Mesendoderm (in vitro differentiated cells): Measurements from ENCODE around the gene NKX1-2.
A peak's percentile ranks its signal among the peaks of the same experiment; 100 is the strongest.

Experiments
- DNase-seq: peaks from one replicate; pipeline ENCODE4 v3.0.0; 2013
- H2AK5ac ChIP-seq: 2 replicates; pipeline ENCODE4 v1.6.1; 2013; ENCODE audit warnings: low read length, inconsistent platforms
- H2BK120ac ChIP-seq: 2 replicates; pipeline ENCODE4 v1.6.1; 2013; ENCODE audit warnings: low read depth, mild to moderate bottlenecking, low read length, moderate library complexity, mixed read lengths
- H2BK15ac ChIP-seq: replicated peaks from 2 replicates; pipeline ENCODE4 v1.6.1; 2013; ENCODE audit warnings: low read depth, mild to moderate bottlenecking, moderate library complexity
- H2BK5ac ChIP-seq: 2 replicates; pipeline ENCODE4 v1.6.1; 2013; ENCODE audit warnings: low read length, inconsistent platforms
- H3K18ac ChIP-seq: 2 replicates; pipeline ENCODE4 v1.6.1; 2013; ENCODE audit warnings: mild to moderate bottlenecking, low read length, mixed read lengths
- H3K23ac ChIP-seq: one replicate; pipeline ENCODE4 v1.6.1; 2013; ENCODE audit warnings: low read length
- H3K27ac ChIP-seq: 2 replicates; pipeline ENCODE4 v1.5.1; 2013; ENCODE audit warnings: low read depth, mild to moderate bottlenecking, inconsistent platforms, low read length, moderate library complexity
- H3K27me3 ChIP-seq: 2 replicates; pipeline ENCODE4 v1.6.1; 2013; ENCODE audit warnings: low read length, control low read depth, mild to moderate bottlenecking, inconsistent platforms; ENCODE audit not compliant: insufficient read depth, poor library complexity
- H3K36me3 ChIP-seq: 2 replicates; pipeline ENCODE4 v1.6.1; 2013; ENCODE audit warnings: low read length, inconsistent platforms; ENCODE audit not compliant: control insufficient read depth, insufficient read depth
- H3K4ac ChIP-seq: one replicate; pipeline ENCODE4 v1.6.1; 2013; ENCODE audit warnings: low read depth, mild to moderate bottlenecking, low read length, moderate library complexity
- H3K4me1 ChIP-seq: 2 replicates; pipeline ENCODE4 v1.6.1; 2013; ENCODE audit warnings: low read depth, low read length, inconsistent platforms; ENCODE audit not compliant: control insufficient read depth
- H3K4me2 ChIP-seq: 2 replicates; pipeline ENCODE4 v1.6.1; 2013; ENCODE audit warnings: low read length
- H3K4me3 ChIP-seq: 2 replicates; pipeline ENCODE4 v1.5.1; 2013; ENCODE audit warnings: mild to moderate bottlenecking, low read length
- H3K56ac ChIP-seq: one replicate; pipeline ENCODE4 v1.6.1; 2013; ENCODE audit warnings: low read length
- H3K79me1 ChIP-seq: 2 replicates; pipeline ENCODE4 v1.6.1; 2013; ENCODE audit warnings: low read length, inconsistent platforms
- H3K79me2 ChIP-seq: 2 replicates; pipeline ENCODE4 v1.6.1; 2013; ENCODE audit warnings: mild to moderate bottlenecking, low read length; ENCODE audit not compliant: control insufficient read depth, insufficient read depth
- H3K9ac ChIP-seq: 2 replicates; pipeline ENCODE4 v1.6.1; 2013; ENCODE audit warnings: low read length, inconsistent platforms
- H4K5ac ChIP-seq: one replicate; pipeline ENCODE4 v1.6.1; 2013; ENCODE audit warnings: low read length
- H4K8ac ChIP-seq: one replicate; pipeline ENCODE4 v1.6.1; 2013; ENCODE audit warnings: low read depth, mild to moderate bottlenecking, control low read depth, low read length, moderate library complexity
- WGBS: extraction: QIAGEN DNeasy Blood & Tissue Kit; methylation state at CpG from one replicate; pipeline ENCODE4 v1.1.7; 2013; ENCODE audit warnings: low lambda C conversion rate, missing lambda C conversion rate; ENCODE audit not compliant: insufficient coverage; ENCODE audit errors: extremely low coverage; 5-methylcytosine and 5-hydroxymethylcytosine counted together

The NKX1-2 gene

DNA sequence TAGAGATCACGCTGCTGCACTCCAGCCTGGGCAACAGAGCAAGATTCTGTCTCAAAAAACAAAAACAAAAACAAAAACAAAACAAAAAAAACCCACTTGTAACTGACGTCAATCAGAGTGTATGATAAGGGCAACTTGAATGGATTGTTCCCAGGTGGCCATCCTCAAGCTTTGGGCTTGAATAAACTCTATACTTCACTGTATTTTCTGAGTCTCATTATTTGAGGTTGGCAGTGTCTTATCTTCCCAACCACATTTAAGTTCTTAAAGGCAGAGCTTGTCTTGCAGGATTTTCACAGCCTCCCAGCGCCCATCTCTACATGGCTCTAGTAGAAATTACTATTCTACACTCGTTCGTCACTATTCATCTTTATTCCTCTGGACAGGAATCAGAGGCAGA is 26.0 kb downstream of the NKX1-2 start:
- Histone ChIP-seq H4K5ac (no peak overlapping the region), H3K36me3 (no peaks in the 10 kb centered on the region), H2BK5ac (no peak overlapping the region), H3K4ac (no peak overlapping the region), H4K8ac (no peak overlapping the region), H3K79me1 (no peaks in the 10 kb centered on the region), H3K4me2 (no peak overlapping the region), H3K27ac (no peak overlapping the region), H3K4me1 (no peaks in the 10 kb centered on the region), H3K56ac (no peak overlapping the region), H2AK5ac (no peak overlapping the region), H3K79me2 (no peaks in the 10 kb centered on the region), H3K9ac (no peak overlapping the region), H3K27me3 (no peaks in the 10 kb centered on the region), H2BK15ac (no peak overlapping the region), H3K18ac (no peak overlapping the region), H3K4me3 (no peak overlapping the region), H3K23ac (no peak overlapping the region), H2BK120ac (no peak overlapping the region)
- no peak for DNase-seq
- no CpG with 5 or more reads among the region's 5 CpGs for WGBS

GRCh38 chr10:124422742-124423141 is 27.1 kb downstream of the NKX1-2 start:
- no CpG with 5 or more reads among the region's 12 CpGs for WGBS
- no peaks in the 10 kb centered on the region for H3K27me3 ChIP-seq
- H3K4me2 ChIP-seq: no peak overlapping the region
- H4K5ac ChIP-seq: no peak overlapping the region
- no peak overlapping the region for H2BK120ac ChIP-seq
- no peak overlapping the region for H2BK15ac ChIP-seq
- H3K56ac ChIP-seq: no peak overlapping the region
- H3K4me3 ChIP-seq: no peak overlapping the region
- H3K9ac ChIP-seq: no peak overlapping the region
- H3K79me1 ChIP-seq: no peaks in the 10 kb centered on the region
- H2BK5ac ChIP-seq: no peak overlapping the region
- no peaks in the 10 kb centered on the region for H3K4me1 ChIP-seq
- H3K79me2 ChIP-seq: peaks cover 3% of the 10 kb centered on the region
- no peak overlapping the region for H3K23ac ChIP-seq
- no peak overlapping the region for H3K27ac ChIP-seq
- H2AK5ac ChIP-seq: no peak overlapping the region
- no peak overlapping the region for H3K18ac ChIP-seq
- H3K4ac ChIP-seq: no peak overlapping the region
- no peak for DNase-seq
- no peaks in the 10 kb centered on the region for H3K36me3 ChIP-seq
- no peak overlapping the region for H4K8ac ChIP-seq

GRCh38 chr10:124420254-124420653 is 29.6 kb downstream of the NKX1-2 start:
- Histone ChIP-seq H4K5ac (no peak overlapping the region), H2BK120ac (no peak overlapping the region), H3K4me1 (peaks cover 4% of the 10 kb centered on the region), H3K27me3 (no peaks in the 10 kb centered on the region), H3K4ac (no peak overlapping the region), H3K4me3 (no peak overlapping the region), H3K27ac (no peak overlapping the region), H2BK5ac (no peak overlapping the region), H3K56ac (no peak overlapping the region), H3K18ac (no peak overlapping the region), H3K79me2 (peaks cover 17% of the 10 kb centered on the region), H3K9ac (no peak overlapping the region), H3K79me1 (no peaks in the 10 kb centered on the region), H2AK5ac (no peak overlapping the region), H2BK15ac (no peak overlapping the region), H3K36me3 (no peaks in the 10 kb centered on the region), H4K8ac (no peak overlapping the region), H3K23ac (no peak overlapping the region), H3K4me2 (no peak overlapping the region)
- no peak for DNase-seq
- no CpG with 5 or more reads among the region's 1 CpG for WGBS

DNA sequence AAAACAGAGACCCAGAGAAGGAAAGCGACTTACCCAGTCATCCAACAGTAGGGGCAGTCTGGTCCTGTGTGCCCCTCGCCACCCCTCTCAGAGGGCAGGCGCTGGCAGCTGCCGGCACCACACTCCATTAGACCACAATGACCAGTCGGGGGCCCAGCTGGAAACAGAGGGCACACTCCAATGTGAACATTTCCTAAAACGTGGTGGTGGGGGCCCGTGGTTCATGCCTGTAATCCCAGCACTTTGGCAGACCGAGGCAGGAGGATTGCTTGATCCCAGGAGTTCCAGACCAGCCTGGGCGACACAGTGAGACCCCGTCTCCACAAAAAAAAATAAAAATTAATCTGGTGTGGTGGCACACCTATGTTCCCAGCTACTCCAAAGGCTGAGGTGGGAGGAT is 30.2 kb downstream of the NKX1-2 start:
- no peak overlapping the region for H2BK120ac ChIP-seq
- no peak overlapping the region for H3K4me3 ChIP-seq
- no peak overlapping the region for H3K4ac ChIP-seq
- no peak for DNase-seq
- peaks cover 2% of the 10 kb centered on the region for H3K79me1 ChIP-seq
- no peak overlapping the region for H4K8ac ChIP-seq
- no peak overlapping the region for H2AK5ac ChIP-seq
- WGBS: no CpG with 5 or more reads among the region's 10 CpGs
- H3K27ac ChIP-seq: no peak overlapping the region
- H3K36me3 ChIP-seq: no peaks in the 10 kb centered on the region
- H2BK15ac ChIP-seq: no peak overlapping the region
- no peak overlapping the region for H2BK5ac ChIP-seq
- H3K9ac ChIP-seq: no peak overlapping the region
- H3K23ac ChIP-seq: no peak overlapping the region
- H4K5ac ChIP-seq: no peak overlapping the region
- H3K56ac ChIP-seq: peak overlapping the region; percentile 69
- no peak overlapping the region for H3K18ac ChIP-seq
- H3K27me3 ChIP-seq: no peaks in the 10 kb centered on the region
- no peak overlapping the region for H3K4me2 ChIP-seq
- peaks cover 21% of the 10 kb centered on the region for H3K79me2 ChIP-seq
- peaks cover 4% of the 10 kb centered on the region for H3K4me1 ChIP-seq

DNA sequence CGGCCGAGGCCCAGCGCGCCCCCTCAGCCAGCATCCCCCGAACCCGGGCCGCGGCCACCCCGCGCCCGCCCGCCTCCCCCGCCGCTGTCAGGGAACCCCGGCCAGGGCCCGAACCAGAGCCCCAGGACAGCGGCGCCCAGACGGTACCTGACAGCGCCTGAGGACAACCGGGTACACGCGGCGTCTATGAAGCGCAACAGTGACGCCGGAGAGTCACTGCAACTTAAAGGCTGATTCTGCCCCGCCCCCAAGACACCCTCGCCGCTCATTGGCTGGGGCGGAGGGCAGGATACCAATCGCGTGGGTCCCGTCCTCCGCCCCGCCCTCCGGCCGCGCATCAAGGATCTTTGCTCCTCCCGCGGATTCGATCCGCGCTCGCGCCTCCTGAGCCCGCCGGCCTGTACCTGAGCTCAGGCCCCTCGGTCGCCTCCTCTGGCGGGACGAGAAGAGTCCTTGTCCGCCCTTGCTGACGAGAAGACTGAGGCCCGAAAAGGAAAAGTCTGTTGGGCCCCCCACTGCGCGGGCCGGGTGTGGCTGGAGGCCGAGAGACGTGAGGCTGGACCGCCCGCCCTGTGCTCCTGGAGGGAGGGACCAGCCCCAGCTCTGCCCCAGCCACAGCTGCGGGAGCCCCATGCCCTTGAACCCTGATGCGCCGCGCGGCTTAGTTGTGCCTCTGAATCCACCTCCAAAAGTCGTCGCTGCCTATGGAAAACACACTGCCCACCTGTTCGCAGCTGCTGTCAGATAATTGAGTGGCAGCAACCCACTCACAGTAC is 30.9 kb downstream of the NKX1-2 start, which contains the start of gene OAT:
Gene OAT, minus strand, starts transcription at position 198 of the 776 bp plus-strand sequence. CDS start 6,752 bp downstream, outside the sequence.
- Histone ChIP-seq H3K4ac (no peak within 1 kb of the TSS), H3K79me2 (peaks cover 26% of the 10 kb centered on the region), H2AK5ac (no peak within 1 kb of the TSS), H3K56ac (peak within 1 kb of the TSS; percentile 77), H3K4me2 (peak within 1 kb of the TSS; percentile 88), H3K27ac (peak within 1 kb of the TSS; percentile 51), H2BK120ac (no peak within 1 kb of the TSS), H3K23ac (no peak within 1 kb of the TSS), H2BK15ac (no peak within 1 kb of the TSS), H3K36me3 (no peaks in the 10 kb centered on the region), H3K4me1 (peaks cover 4% of the 10 kb centered on the region), H2BK5ac (no peak within 1 kb of the TSS), H3K27me3 (no peaks in the 10 kb centered on the region), H4K8ac (no peak within 1 kb of the TSS), H3K4me3 (peak within 1 kb of the TSS; percentile 82), H3K18ac (peak within 1 kb of the TSS; percentile 35), H4K5ac (no peak within 1 kb of the TSS), H3K79me1 (peaks cover 4% of the 10 kb centered on the region), H3K9ac (peak within 1 kb of the TSS; percentile 71)
- peak; percentile 99 for DNase-seq
- WGBS: no CpG with 5 or more reads among the region's 70 CpGs
